Mononuclear cell (primary cell): ENCODE data around the gene ZNF276. TPM values are rescaled to one million over a fixed set of nuclear protein-coding genes. Genes with fewer than 3 reads are reported as not detected.

Experiments used
- H3K27me3 ChIP-seq: 2 replicates; pipeline ENCODE4 v1.6.0; 2011; ENCODE audit warnings: low read length, control low read depth; ENCODE audit not compliant: insufficient read depth
- H3K4me1 ChIP-seq: 2 replicates; pipeline ENCODE4 v1.5.1; 2011; ENCODE audit warnings: mild to moderate bottlenecking, low read length, control low read depth; ENCODE audit not compliant: insufficient read depth
- H3K4me3 ChIP-seq: 2 replicates; pipeline ENCODE4 v1.5.1; 2011; ENCODE audit warnings: mild to moderate bottlenecking, low read length, moderate library complexity
- H3K9me3 ChIP-seq: 2 replicates; pipeline ENCODE4 v1.5.1; 2011; ENCODE audit warnings: low read depth, mild to moderate bottlenecking, control low read depth, low read length
- total RNA-seq: library from RNA; depleted of rRNA; stranded (reverse); fragments of >200 nt; gene quantifications from one replicate; pipeline ENCODE4 v1.2.3, GENCODE V29; 2012

Gene ZNF276
- total RNA-seq, 1 donor, result 48.9 TPM

- Histone ChIP-seq H3K9me3 (no peaks in the 10 kb centered on the region), H3K27me3 (no peaks in the 10 kb centered on the region), H3K4me1 (peaks cover 38% of the 10 kb centered on the region), H3K4me3 (peak within 1 kb of the TSS; percentile 52)
Observed at GRCh38 chr16:89701425-89702406, 19.6 kb upstream of the ZNF276 start, which contains the start of gene SPATA2L. TSS of gene SPATA2L (minus strand) at chr16:89701705. CDS start at chr16:89701232, 473 bp downstream.

GRCh38 chr16:89704281-89704680 lies 17.1 kb upstream of the ZNF276 start:
- no peaks in the 10 kb centered on the region for H3K9me3 ChIP-seq
- no peaks in the 10 kb centered on the region for H3K27me3 ChIP-seq
- peaks cover 36% of the 10 kb centered on the region for H3K4me1 ChIP-seq
- H3K4me3 ChIP-seq, result no peak overlapping the region

- H3K4me3 ChIP-seq, result no peak overlapping the region
- peaks cover 30% of the 10 kb centered on the region for H3K4me1 ChIP-seq
- no peaks in the 10 kb centered on the region for H3K9me3 ChIP-seq
- H3K27me3 ChIP-seq, result no peaks in the 10 kb centered on the region
Observed at GRCh38 chr16:89705006-89705405, 16.3 kb upstream of the ZNF276 start.

- Histone ChIP-seq H3K4me3 (no peak overlapping the region), H3K27me3 (no peaks in the 10 kb centered on the region), H3K9me3 (no peaks in the 10 kb centered on the region), H3K4me1 (peaks cover 18% of the 10 kb centered on the region)
Observed at GRCh38 chr16:89706518-89707260, 14.6 kb upstream of the ZNF276 start.

- Histone ChIP-seq H3K9me3 (no peaks in the 10 kb centered on the region), H3K27me3 (no peaks in the 10 kb centered on the region), H3K4me3 (no peak overlapping the region), H3K4me1 (peaks cover 21% of the 10 kb centered on the region)
Observed at GRCh38 chr16:89707695-89708094, 13.6 kb upstream of the ZNF276 start.

- no peak overlapping the region for H3K4me3 ChIP-seq
- H3K27me3 ChIP-seq, result no peaks in the 10 kb centered on the region
- H3K4me1 ChIP-seq, result peaks cover 23% of the 10 kb centered on the region
- H3K9me3 ChIP-seq, result no peaks in the 10 kb centered on the region
Observed at GRCh38 chr16:89708481-89708931, 12.8 kb upstream of the ZNF276 start.

- H3K4me1 ChIP-seq, result peaks cover 23% of the 10 kb centered on the region
- no peak overlapping the region for H3K4me3 ChIP-seq
- no peaks in the 10 kb centered on the region for H3K9me3 ChIP-seq
- no peaks in the 10 kb centered on the region for H3K27me3 ChIP-seq
Observed at GRCh38 chr16:89709166-89709565, 12.2 kb upstream of the ZNF276 start.

- no peaks in the 10 kb centered on the region for H3K9me3 ChIP-seq
- H3K27me3 ChIP-seq, result no peaks in the 10 kb centered on the region
- peaks cover 23% of the 10 kb centered on the region for H3K4me1 ChIP-seq
- H3K4me3 ChIP-seq, result no peak overlapping the region
Observed at GRCh38 chr16:89709716-89710432, 11.5 kb upstream of the ZNF276 start.

- H3K27me3 ChIP-seq, result no peaks in the 10 kb centered on the region
- peaks cover 20% of the 10 kb centered on the region for H3K4me1 ChIP-seq
- no peaks in the 10 kb centered on the region for H3K9me3 ChIP-seq
- H3K4me3 ChIP-seq, result no peak overlapping the region
Observed at GRCh38 chr16:89710709-89711564, 10.4 kb upstream of the ZNF276 start.

GRCh38 chr16:89711601-89712273 lies 9.6 kb upstream of the ZNF276 start:
- H3K9me3 ChIP-seq, result no peaks in the 10 kb centered on the region
- peaks cover 13% of the 10 kb centered on the region for H3K4me1 ChIP-seq
- peak overlapping the region; percentile 24 for H3K4me3 ChIP-seq
- no peaks in the 10 kb centered on the region for H3K27me3 ChIP-seq

GRCh38 chr16:89712274-89712781 lies 9.0 kb upstream of the ZNF276 start:
- Histone ChIP-seq H3K4me1 (peaks cover 13% of the 10 kb centered on the region), H3K4me3 (peak overlapping the region; percentile 24), H3K9me3 (no peaks in the 10 kb centered on the region), H3K27me3 (no peaks in the 10 kb centered on the region)

- H3K9me3 ChIP-seq, result no peaks in the 10 kb centered on the region
- H3K27me3 ChIP-seq, result no peaks in the 10 kb centered on the region
- no peak overlapping the region for H3K4me3 ChIP-seq
- H3K4me1 ChIP-seq, result peaks cover 43% of the 10 kb centered on the region
Observed at GRCh38 chr16:89716493-89716892, 4.8 kb upstream of the ZNF276 start.

GRCh38 chr16:89716916-89717687 lies 4.2 kb upstream of the ZNF276 start:
- Histone ChIP-seq H3K9me3 (no peaks in the 10 kb centered on the region), H3K27me3 (no peaks in the 10 kb centered on the region), H3K4me1 (peaks cover 39% of the 10 kb centered on the region), H3K4me3 (no peak overlapping the region)
